ENCODE measurements around the gene SP2.

SP2 gene

DNA sequence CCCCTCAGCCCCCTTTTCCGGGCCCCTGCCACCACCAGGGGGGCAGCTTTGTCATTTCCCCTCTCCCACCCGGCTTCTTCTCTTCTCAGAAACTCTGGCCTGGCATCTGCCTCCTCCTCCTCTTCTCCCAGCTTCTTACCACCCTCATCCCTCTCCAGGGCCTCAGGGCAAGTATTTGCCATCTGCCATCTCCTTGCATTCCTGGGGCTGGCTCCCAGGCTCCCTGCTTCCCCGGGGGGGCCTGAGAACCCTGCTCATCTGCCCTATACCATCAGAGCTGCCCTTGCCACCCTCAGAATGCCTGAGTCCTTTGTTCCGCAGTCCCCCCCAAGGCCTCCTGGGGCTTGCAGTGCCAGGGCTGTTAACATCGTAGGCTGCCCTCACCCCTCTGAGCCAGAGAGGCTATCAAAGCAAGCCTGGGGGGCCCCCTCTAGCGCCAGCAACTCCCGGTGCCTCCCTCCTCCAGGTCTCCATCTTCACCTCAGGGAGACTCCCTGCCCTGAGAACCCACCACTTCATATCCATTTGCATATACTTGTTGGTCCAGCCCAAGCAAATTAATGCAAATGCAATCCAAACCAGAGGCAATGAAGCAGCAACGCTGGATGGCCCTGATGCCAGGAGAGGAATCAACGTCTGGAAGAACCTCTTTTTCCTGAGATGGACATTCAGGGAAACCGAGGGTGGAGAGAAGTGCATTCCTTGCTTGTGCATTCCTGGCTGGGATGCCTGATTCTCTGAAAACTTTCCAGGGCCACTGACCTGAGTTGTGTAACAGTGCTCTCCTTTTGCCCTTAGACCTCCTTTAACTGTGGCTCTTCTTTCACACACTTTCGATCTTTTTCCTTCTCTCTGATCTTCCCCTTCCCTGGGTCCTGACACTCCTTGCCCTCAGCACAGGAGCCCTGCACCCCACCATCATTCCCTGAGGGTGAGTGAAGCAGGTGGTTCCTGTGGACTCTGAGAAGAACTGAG, 20.7 kb upstream of the SP2 start:
- peak in 1 of 2 donors; percentile 58 for DNase-seq
- peak overlapping the region; percentile 33 for H4K8ac ChIP-seq (ENCODE audit: low read depth, low read length)
- no CpG with 5 or more reads among the region's 11 CpGs for WGBS (ENCODE audit: extremely low coverage, insufficient coverage, insufficient read length)

GRCh38 chr17:47877368-47878034, 18.5 kb upstream of the SP2 start:
- Histone ChIP-seq H2AFZ (ENCODE audit: insufficient read depth, low read length, poor library complexity) (no peak overlapping the region), H4K91ac (ENCODE audit: low read depth, low read length) (peak overlapping the region; percentile 46), H3K4me2 (ENCODE audit: low read length) (no peak overlapping the region), H4K8ac (ENCODE audit: low read depth, low read length) (no peak overlapping the region), H3K79me2 (ENCODE audit: control insufficient read depth, insufficient read depth, low read length, poor library complexity) (peaks cover 1% of the 10 kb centered on the region), H3K23ac (ENCODE audit: low read length) (no peak overlapping the region), H2BK5ac (ENCODE audit: low read depth, low read length, poor library complexity) (peak overlapping the region; percentile 24), H3K79me1 (ENCODE audit: low read length) (peaks cover 25% of the 10 kb centered on the region), H3K18ac (ENCODE audit: low read length) (no peak overlapping the region), H3K36me3 (ENCODE audit: control insufficient read depth in 1 of 2, insufficient read depth in 2 of 2, low read length in 2 of 2) (no peaks in the 10 kb centered on the region), H3K4me1 (ENCODE audit: control insufficient read depth in 1 of 2, insufficient read depth in 2 of 2, low read length in 2 of 2) (peaks cover 25 to 31% of the 10 kb centered on the region in 2 experiments), H3K4me3 (ENCODE audit: low read depth, low read length) (no peak overlapping the region), H3K4ac (ENCODE audit: low read depth, low read length) (peak overlapping the region; percentile 11), H3K27ac (ENCODE audit: low read depth, low read length) (no peak overlapping the region), H4K12ac (ENCODE audit: low read depth, low read length) (no peak overlapping the region), H3K27me3 (ENCODE audit: insufficient read depth, low read length) (no peaks in the 10 kb centered on the region), H3K14ac (ENCODE audit: low read length) (peak overlapping the region; percentile 47), H3K9me3 (ENCODE audit: insufficient read depth, low read depth, low read length) (peaks cover 3% of the 10 kb centered on the region), H2BK12ac (ENCODE audit: low read length) (peak overlapping the region; percentile 78), H3K9ac (ENCODE audit: low read length) (no peak overlapping the region), H2BK120ac (ENCODE audit: insufficient read depth, low read length, poor library complexity) (peak overlapping the region; percentile 68), H2AK5ac (ENCODE audit: low read length) (peak overlapping the region; percentile 58)
- no CpG with 5 or more reads among the region's 9 CpGs for WGBS (ENCODE audit: extremely low coverage, insufficient coverage, insufficient read length)
- no peak for DNase-seq

More for the DNA sequence above, 20.7 kb upstream of the SP2 start:
- Histone ChIP-seq H3K27me3 (ENCODE audit: insufficient read depth, low read length) (no peaks in the 10 kb centered on the region), H3K79me1 (ENCODE audit: low read length) (peaks cover 32% of the 10 kb centered on the region), H4K91ac (ENCODE audit: low read depth, low read length) (peak overlapping the region; percentile 65), H2AFZ (ENCODE audit: insufficient read depth, low read length, poor library complexity) (no peak overlapping the region), H2AK5ac (ENCODE audit: low read length) (peak overlapping the region; percentile 36), H3K36me3 (ENCODE audit: control insufficient read depth in 1 of 2, insufficient read depth in 2 of 2, low read length in 2 of 2) (no peaks in the 10 kb centered on the region), H3K14ac (ENCODE audit: low read length) (peak overlapping the region; percentile 26), H3K18ac (ENCODE audit: low read length) (no peak overlapping the region), H3K9ac (ENCODE audit: low read length) (no peak overlapping the region), H3K4me3 (ENCODE audit: low read depth, low read length) (no peak overlapping the region), H3K23ac (ENCODE audit: low read length) (no peak overlapping the region), H3K79me2 (ENCODE audit: control insufficient read depth, insufficient read depth, low read length, poor library complexity) (peaks cover 2% of the 10 kb centered on the region), H3K27ac (ENCODE audit: low read depth, low read length) (peak overlapping the region; percentile 69), H2BK12ac (ENCODE audit: low read length) (peak overlapping the region; percentile 35), H3K4ac (ENCODE audit: low read depth, low read length) (peak overlapping the region; percentile 12), H3K4me2 (ENCODE audit: low read length) (peak overlapping the region; percentile 28), H3K4me1 (ENCODE audit: control insufficient read depth in 1 of 2, insufficient read depth in 2 of 2, low read length in 2 of 2) (peaks cover 29 to 37% of the 10 kb centered on the region in 2 experiments), H2BK120ac (ENCODE audit: insufficient read depth, low read length, poor library complexity) (peak overlapping the region; percentile 20), H3K9me3 (ENCODE audit: insufficient read depth, low read depth, low read length) (peaks cover 3% of the 10 kb centered on the region), H4K12ac (ENCODE audit: low read depth, low read length) (no peak overlapping the region), H2BK5ac (ENCODE audit: low read depth, low read length, poor library complexity) (peak overlapping the region; percentile 59)

- peaks cover 3% of the 10 kb centered on the region for H3K9me3 ChIP-seq (ENCODE audit: insufficient read depth, low read depth, low read length)
- peak overlapping the region; percentile 7 for H3K18ac ChIP-seq (ENCODE audit: low read length)
- H2AFZ ChIP-seq (ENCODE audit: insufficient read depth, low read length, poor library complexity), result no peak overlapping the region
- H2BK12ac ChIP-seq (ENCODE audit: low read length), result peak overlapping the region; percentile 74
- H2AK5ac ChIP-seq (ENCODE audit: low read length), result no peak overlapping the region
- no peak for DNase-seq
- H3K4me2 ChIP-seq (ENCODE audit: low read length), result no peak overlapping the region
- H3K36me3 ChIP-seq (ENCODE audit: control insufficient read depth in 1 of 2, insufficient read depth in 2 of 2, low read length in 2 of 2), result no peaks in the 10 kb centered on the region
- peak overlapping the region; percentile 17 for H3K14ac ChIP-seq (ENCODE audit: low read length)
- peak overlapping the region; percentile 68 for H2BK120ac ChIP-seq (ENCODE audit: insufficient read depth, low read length, poor library complexity)
- H2BK5ac ChIP-seq (ENCODE audit: low read depth, low read length, poor library complexity), result peak overlapping the region; percentile 5
- H3K27ac ChIP-seq (ENCODE audit: low read depth, low read length), result no peak overlapping the region
- H3K23ac ChIP-seq (ENCODE audit: low read length), result no peak overlapping the region
- peak overlapping the region; percentile 46 for H4K91ac ChIP-seq (ENCODE audit: low read depth, low read length)
- no peak overlapping the region for H3K4me3 ChIP-seq (ENCODE audit: low read depth, low read length)
- WGBS (ENCODE audit: extremely low coverage, insufficient coverage, insufficient read length), result no CpG with 5 or more reads among the region's 10 CpGs
- H3K9ac ChIP-seq (ENCODE audit: low read length), result no peak overlapping the region
- peaks cover 21 to 27% of the 10 kb centered on the region in 2 experiments for H3K4me1 ChIP-seq (ENCODE audit: control insufficient read depth in 1 of 2, insufficient read depth in 2 of 2, low read length in 2 of 2)
- H4K12ac ChIP-seq (ENCODE audit: low read depth, low read length), result no peak overlapping the region
- no peak overlapping the region for H4K8ac ChIP-seq (ENCODE audit: low read depth, low read length)
- no peak overlapping the region for H3K4ac ChIP-seq (ENCODE audit: low read depth, low read length)
- no peaks in the 10 kb centered on the region for H3K27me3 ChIP-seq (ENCODE audit: insufficient read depth, low read length)
- peaks cover 21% of the 10 kb centered on the region for H3K79me1 ChIP-seq (ENCODE audit: low read length)
- H3K79me2 ChIP-seq (ENCODE audit: control insufficient read depth, insufficient read depth, low read length, poor library complexity), result no peaks in the 10 kb centered on the region
Measured at GRCh38 chr17:47878203-47879027, 17.6 kb upstream of the SP2 start.

- no peak for DNase-seq
- no CpG with 5 or more reads among the region's 2 CpGs for WGBS (ENCODE audit: extremely low coverage, insufficient coverage, insufficient read length)
- peaks cover 27 to 30% of the 10 kb centered on the region in 2 experiments for H3K4me1 ChIP-seq (ENCODE audit: control insufficient read depth in 1 of 2, insufficient read depth in 2 of 2, low read length in 2 of 2)
Measured at GRCh38 chr17:47879028-47879585, 16.9 kb upstream of the SP2 start.

More at GRCh38 chr17:47879028-47879585, 16.9 kb upstream of the SP2 start:
- H4K91ac ChIP-seq (ENCODE audit: low read depth, low read length), result no peak overlapping the region
- no peak overlapping the region for H3K4ac ChIP-seq (ENCODE audit: low read depth, low read length)
- H3K4me3 ChIP-seq (ENCODE audit: low read depth, low read length), result no peak overlapping the region
- no peak overlapping the region for H3K27ac ChIP-seq (ENCODE audit: low read depth, low read length)
- H3K9ac ChIP-seq (ENCODE audit: low read length), result no peak overlapping the region
- H2BK5ac ChIP-seq (ENCODE audit: low read depth, low read length, poor library complexity), result no peak overlapping the region
- H3K9me3 ChIP-seq (ENCODE audit: insufficient read depth, low read depth, low read length), result peaks cover 3% of the 10 kb centered on the region
- H3K36me3 ChIP-seq (ENCODE audit: control insufficient read depth in 1 of 2, insufficient read depth in 2 of 2, low read length in 2 of 2), result no peaks in the 10 kb centered on the region
- H2AK5ac ChIP-seq (ENCODE audit: low read length), result no peak overlapping the region
- H4K12ac ChIP-seq (ENCODE audit: low read depth, low read length), result no peak overlapping the region
- peaks cover 2% of the 10 kb centered on the region for H3K79me2 ChIP-seq (ENCODE audit: control insufficient read depth, insufficient read depth, low read length, poor library complexity)
- no peak overlapping the region for H3K14ac ChIP-seq (ENCODE audit: low read length)
- no peak overlapping the region for H2BK12ac ChIP-seq (ENCODE audit: low read length)
- H3K23ac ChIP-seq (ENCODE audit: low read length), result no peak overlapping the region
- H3K27me3 ChIP-seq (ENCODE audit: insufficient read depth, low read length), result no peaks in the 10 kb centered on the region
- H3K18ac ChIP-seq (ENCODE audit: low read length), result no peak overlapping the region
- no peak overlapping the region for H2AFZ ChIP-seq (ENCODE audit: insufficient read depth, low read length, poor library complexity)
- H2BK120ac ChIP-seq (ENCODE audit: insufficient read depth, low read length, poor library complexity), result no peak overlapping the region
- H3K4me2 ChIP-seq (ENCODE audit: low read length), result no peak overlapping the region
- H3K79me1 ChIP-seq (ENCODE audit: low read length), result peaks cover 24% of the 10 kb centered on the region
- H4K8ac ChIP-seq (ENCODE audit: low read depth, low read length), result no peak overlapping the region

Measured in trophoblast cell (in vitro differentiated cells and primary cell).